ENCODE measurements around the gene UGGT1.

The UGGT1 gene

GRCh38 chr2:128219891-128220290 is 128.9 kb downstream of the UGGT1 start:
- no peak for DNase-seq

GRCh38 chr2:128227862-128228261 is 136.9 kb downstream of the UGGT1 start:
- no peak for DNase-seq

GRCh38 chr2:128228894-128229293 is 137.9 kb downstream of the UGGT1 start:
- DNase-seq, result no peak

GRCh38 chr2:128232965-128233789 is 142.2 kb downstream of the UGGT1 start:
- peak; percentile 93 for DNase-seq

- DNase-seq, result no peak
Measured at GRCh38 chr2:128233790-128234395, 142.9 kb downstream of the UGGT1 start.

- no peak for DNase-seq
Measured at GRCh38 chr2:128234613-128235012, 143.6 kb downstream of the UGGT1 start.

- DNase-seq, result no peak
Measured at GRCh38 chr2:128235581-128235980, 144.6 kb downstream of the UGGT1 start.

GRCh38 chr2:128236491-128237035 is 145.6 kb downstream of the UGGT1 start:
- DNase-seq, result no peak

- DNase-seq, result no peak
Measured at GRCh38 chr2:128237081-128237534, 146.1 kb downstream of the UGGT1 start.

- no peak for DNase-seq
Measured at GRCh38 chr2:128237911-128238697, 147.1 kb downstream of the UGGT1 start.

- DNase-seq, result no peak
Measured at GRCh38 chr2:128241896-128242295, 150.9 kb downstream of the UGGT1 start.
